Neural progenitor cell (in vitro differentiated cells): ENCODE measurements around the gene SERINC4. TPM values are rescaled to one million over a fixed set of nuclear protein-coding genes. Genes with fewer than 3 reads are reported as not detected.
"Not testable (repeated sequence)": the region's sequence is repeated elsewhere in the genome, so short reads cannot be mapped to it uniquely, and the experiment has no call there.

Experiments used
- DNase-seq: peaks from one replicate; pipeline ENCODE4 v3.0.0-alpha.2; 2016; ENCODE audit warnings: low spot score
- H2AFZ ChIP-seq: fragments of 200-600 bp; sonication (generic); replicated peaks from 2 replicates; pipeline ENCODE4 v1.6.1; 2016; ENCODE audit warnings: antibody characterized with exemption
- H3F3A ChIP-seq: fragments of 200-600 bp; sonication (generic); 2 replicates; pipeline ENCODE4 v1.6.1; 2016; ENCODE audit warnings: antibody characterized with exemption, low read depth
- H3K27ac ChIP-seq: fragments of 200-600 bp; sonication (generic); 2 replicates; pipeline ENCODE4 v1.5.1; 2016; ENCODE audit warnings: mild to moderate bottlenecking
- H3K27me3 ChIP-seq: fragments of 200-600 bp; sonication (generic); 2 replicates; pipeline ENCODE4 v1.6.1; 2016; ENCODE audit warnings: mild to moderate bottlenecking, moderate library complexity
- H3K36me3 ChIP-seq: fragments of 200-600 bp; sonication (generic); 2 replicates; pipeline ENCODE4 v1.5.1; 2016
- H3K4me1 ChIP-seq: fragments of 200-600 bp; sonication (generic); 2 replicates; pipeline ENCODE4 v1.6.1; 2016; ENCODE audit warnings: mixed run types
- H3K4me2 ChIP-seq: fragments of 200-600 bp; sonication (generic); 2 replicates; pipeline ENCODE4 v1.6.1; 2016
- H3K4me3 ChIP-seq: fragments of 200-600 bp; sonication (generic); 2 replicates; pipeline ENCODE4 v1.5.1; 2016
- H3K79me2 ChIP-seq: fragments of 200-600 bp; sonication (generic); 2 replicates; pipeline ENCODE4 v1.6.1; 2016; ENCODE audit warnings: low read depth
- H3K9ac ChIP-seq: fragments of 200-600 bp; sonication (generic); 2 replicates; pipeline ENCODE4 v1.6.1; 2016
- H3K9me3 ChIP-seq: fragments of 200-600 bp; sonication (generic); 2 replicates; pipeline ENCODE4 v1.5.1; 2016; ENCODE audit warnings: low read depth
- H4K20me1 ChIP-seq: fragments of 200-600 bp; sonication (generic); 2 replicates; pipeline ENCODE4 v1.6.1; 2016; ENCODE audit warnings: low read depth
- H3K27ac Mint-ChIP-seq: 3 replicates; pipeline ENCODE4 v1.8.0; 2021; ENCODE audit warnings: mixed read lengths
- H3K27me3 Mint-ChIP-seq: 2 replicates; pipeline ENCODE4 v1.8.0; 2022; ENCODE audit warnings: low read depth, mild to moderate bottlenecking, inconsistent platforms, moderate library complexity, mixed read lengths; ENCODE audit not compliant: insufficient read depth
- H3K36me3 Mint-ChIP-seq: 3 replicates; pipeline ENCODE4 v1.8.0; 2021; ENCODE audit warnings: mixed read lengths
- H3K4me1 Mint-ChIP-seq: 3 replicates; pipeline ENCODE4 v1.8.0; 2021; ENCODE audit warnings: mixed read lengths
- H3K4me3 Mint-ChIP-seq: 3 replicates; pipeline ENCODE4 v1.8.0; 2021; ENCODE audit warnings: mild to moderate bottlenecking, moderate library complexity, mixed read lengths
- H3K9me3 Mint-ChIP-seq: 3 replicates; pipeline ENCODE4 v1.8.0; 2020; ENCODE audit warnings: mixed read lengths
- CTCF ChIP-seq: fragments of 200-600 bp; sonication (generic); IDR thresholded peaks from 2 replicates; pipeline ENCODE4 v1.5.1; 2017; ENCODE audit warnings: antibody characterized with exemption, mild to moderate bottlenecking
- EZH2 ChIP-seq: fragments of 200-600 bp; sonication (generic); IDR thresholded peaks from 2 replicates; pipeline ENCODE4 v1.6.1; 2017; ENCODE audit warnings: antibody characterized with exemption, mild to moderate bottlenecking, moderate library complexity
- EZH2phosphoT487 ChIP-seq: fragments of 200-600 bp; sonication (generic); IDR thresholded peaks from 2 replicates; pipeline ENCODE4 v1.6.1; 2017; ENCODE audit warnings: antibody characterized with exemption
- total RNA-seq: library from RNA; depleted of rRNA; stranded (reverse); fragments of >200 nt; gene quantifications from 2 replicates; pipeline ENCODE4 v1.2.3, GENCODE V29; 2015; ENCODE audit warnings: low replicate concordance

Gene SERINC4
- total RNA-seq, 1 donor from 2014 or later, result not detected

GRCh38 chr15:43828061-43828657, 28.1 kb upstream of the SERINC4 start:
- no peak overlapping the region for H3K9ac ChIP-seq
- peak overlapping the region; percentile 79 for H3K4me2 ChIP-seq
- H3K4me3 Mint-ChIP-seq, result peak overlapping the region; percentile 85
- peaks cover 17% of the 10 kb centered on the region for H3K36me3 Mint-ChIP-seq
- H3K27me3 Mint-ChIP-seq, result peaks cover 2% of the 10 kb centered on the region
- H3K4me1 ChIP-seq, result peaks cover 13% of the 10 kb centered on the region
- peak overlapping the region; percentile 51 for H3K4me3 ChIP-seq
- TF ChIP-seq CTCF (no peak), EZH2 (no peak), EZH2phosphoT487 (no peak)
- peak; percentile 5 for DNase-seq
- H2AFZ ChIP-seq, result no peak overlapping the region
- H3K36me3 ChIP-seq, result no peaks in the 10 kb centered on the region
- H4K20me1 ChIP-seq, result no peaks in the 10 kb centered on the region
- no peaks in the 10 kb centered on the region for H3K27me3 ChIP-seq
- peaks cover 45% of the 10 kb centered on the region for H3K79me2 ChIP-seq
- H3K27ac Mint-ChIP-seq, result peak overlapping the region; percentile 1
- H3K9me3 ChIP-seq, result peaks cover 5% of the 10 kb centered on the region
- H3K4me1 Mint-ChIP-seq, result peaks cover 24% of the 10 kb centered on the region
- H3F3A ChIP-seq, result peaks cover 30% of the 10 kb centered on the region
- H3K9me3 Mint-ChIP-seq, result peaks cover 5% of the 10 kb centered on the region
- H3K27ac ChIP-seq, result no peak overlapping the region

GRCh38 chr15:43826508-43827341, 26.7 kb upstream of the SERINC4 start, which contains the start of gene WDR76:
WDR76 (plus strand) TSS chr15:43827002; CDS start chr15:43827033, 31 bp downstream.
- H3K27ac ChIP-seq, result no peak within 1 kb of the TSS
- TF ChIP-seq CTCF (no peak), EZH2phosphoT487 (no peak), EZH2 (no peak)

GRCh38 chr15:43826029-43826507, 26.0 kb upstream of the SERINC4 start:
- Histone ChIP-seq H2AFZ (no peak overlapping the region), H3K27me3 (no peaks in the 10 kb centered on the region), H3K9me3 (peaks cover 5% of the 10 kb centered on the region), H3K27ac (no peak overlapping the region), H3F3A (peaks cover 30% of the 10 kb centered on the region), H3K4me1 (peaks cover 16% of the 10 kb centered on the region), H3K4me3 (peak overlapping the region; percentile 51), H3K36me3 (peaks cover 5% of the 10 kb centered on the region), H3K9ac (no peak overlapping the region), H4K20me1 (no peaks in the 10 kb centered on the region), H3K79me2 (peaks cover 53% of the 10 kb centered on the region), H3K4me2 (peak overlapping the region; percentile 79)
- H3K4me1 Mint-ChIP-seq, result peaks cover 25% of the 10 kb centered on the region
- TF ChIP-seq CTCF (no peak), EZH2 (no peak), EZH2phosphoT487 (no peak)
- peaks cover 5% of the 10 kb centered on the region for H3K9me3 Mint-ChIP-seq
- DNase-seq, result no peak
- H3K4me3 Mint-ChIP-seq, result peak overlapping the region; percentile 85
- H3K36me3 Mint-ChIP-seq, result peaks cover 15% of the 10 kb centered on the region
- peaks cover 2% of the 10 kb centered on the region for H3K27me3 Mint-ChIP-seq
- no peak overlapping the region for H3K27ac Mint-ChIP-seq

More at GRCh38 chr15:43826508-43827341, 26.7 kb upstream of the SERINC4 start, which contains the start of gene WDR76:
- H3K79me2 ChIP-seq, result peaks cover 47% of the 10 kb centered on the region
- no peak within 1 kb of the TSS for H3K9ac ChIP-seq
- H3K27ac Mint-ChIP-seq, result no peak within 1 kb of the TSS
- H3K4me1 Mint-ChIP-seq, result peaks cover 24% of the 10 kb centered on the region
- H3K27me3 Mint-ChIP-seq, result peaks cover 2% of the 10 kb centered on the region
- H2AFZ ChIP-seq, result peak within 1 kb of the TSS; percentile 94
- peaks cover 5% of the 10 kb centered on the region for H3K9me3 Mint-ChIP-seq
- H3K4me1 ChIP-seq, result peaks cover 16% of the 10 kb centered on the region
- peaks cover 5% of the 10 kb centered on the region for H3K9me3 ChIP-seq
- peak within 1 kb of the TSS; percentile 79 for H3K4me2 ChIP-seq
- H4K20me1 ChIP-seq, result no peaks in the 10 kb centered on the region
- H3K4me3 ChIP-seq, result peak within 1 kb of the TSS; percentile 51
- DNase-seq, result peak; percentile 93
- H3K36me3 ChIP-seq, result no peaks in the 10 kb centered on the region
- peaks cover 30% of the 10 kb centered on the region for H3F3A ChIP-seq
- H3K36me3 Mint-ChIP-seq, result peaks cover 17% of the 10 kb centered on the region
- H3K27me3 ChIP-seq, result no peaks in the 10 kb centered on the region
- peak within 1 kb of the TSS; percentile 85 for H3K4me3 Mint-ChIP-seq

GRCh38 chr15:43825305-43825704, 25.3 kb upstream of the SERINC4 start:
- not testable (repeated sequence) for H2AFZ ChIP-seq

More at GRCh38 chr15:43825305-43825704, 25.3 kb upstream of the SERINC4 start:
- H3K4me1 Mint-ChIP-seq, result peaks cover 25% of the 10 kb centered on the region
- not testable (repeated sequence) for H4K20me1 ChIP-seq, H3K27ac Mint-ChIP-seq, H3K27ac ChIP-seq, H3K9me3 ChIP-seq, H3K36me3 ChIP-seq, H3K4me2 ChIP-seq, H3K27me3 ChIP-seq, DNase-seq, H3K4me3 ChIP-seq, H3K9me3 Mint-ChIP-seq, H3K9ac ChIP-seq, H3K27me3 Mint-ChIP-seq
- H3K79me2 ChIP-seq, result peaks cover 61% of the 10 kb centered on the region
- H3F3A ChIP-seq, result peaks cover 30% of the 10 kb centered on the region
- H3K36me3 Mint-ChIP-seq, result peaks cover 15% of the 10 kb centered on the region
- peaks cover 16% of the 10 kb centered on the region for H3K4me1 ChIP-seq
- peak overlapping the region; percentile 85 for H3K4me3 Mint-ChIP-seq
